IMR-90 (cell line): Measurements from ENCODE around the gene CRY2. TPM values are rescaled to one million over a fixed set of nuclear protein-coding genes. Genes with fewer than 3 reads are reported as not detected.

Experiments
- ATAC-seq: fragments of 200-7000 bp; cut with Tn5 transposase; 2 replicates; pipeline ENCODE4 v1.9.1; 2020; ENCODE audit warnings: low read depth, mild to moderate bottlenecking, moderate library complexity
- BruUV-seq: library from RNA; stranded (reverse); fragments of 400-500 nt; replicated peaks from 2 replicates; lab custom pipeline; 2021; lab: Mats Ljungman, UMichigan
- CTCF ChIA-PET: fragments of 300-600 bp; formaldehyde crosslinking; extraction: SDS; loops from one replicate; lab custom pipeline; 2021; ENCODE audit warnings: antibody characterized with exemption; lab: Yijun Ruan, JAX
- POLR2A ChIA-PET: fragments of 300-600 bp; sonication (Branson Sonifier 250); formaldehyde crosslinking; loops from one replicate; lab custom pipeline; 2022; ENCODE audit warnings: antibody characterized with exemption; ENCODE audit not compliant: unreplicated experiment; lab: Charles Lee
- DNase-seq: peaks from one replicate; pipeline ENCODE4 v3.0.0; 2013
- H2AFZ ChIP-seq: replicated peaks from 2 replicates; pipeline ENCODE3; 2013; ENCODE audit warnings: low read length, mild to moderate bottlenecking; ENCODE audit not compliant: poor library complexity
- H2AK5ac ChIP-seq: 2 replicates; pipeline ENCODE4 v1.6.1; 2013; ENCODE audit warnings: low read depth, low read length, inconsistent platforms
- H2AK9ac ChIP-seq: replicated peaks from 2 replicates; pipeline ENCODE3; 2013; ENCODE audit warnings: mild to moderate bottlenecking, low read depth, low read length, moderate library complexity; ENCODE audit not compliant: poor library complexity
- H2BK120ac ChIP-seq: 2 replicates; pipeline ENCODE4 v1.6.1; 2013; ENCODE audit warnings: low read depth, low read length, inconsistent platforms
- H2BK15ac ChIP-seq: 3 replicates; pipeline ENCODE4 v1.6.1; 2013; ENCODE audit warnings: low read depth, low read length, inconsistent platforms
- H2BK20ac ChIP-seq: 2 replicates; pipeline ENCODE4 v1.6.1; 2013; ENCODE audit warnings: low read depth, mild to moderate bottlenecking, inconsistent platforms, low read length, moderate library complexity
- H2BK5ac ChIP-seq: 2 replicates; pipeline ENCODE4 v1.6.1; 2013; ENCODE audit warnings: mild to moderate bottlenecking, low read depth, low read length, inconsistent platforms; ENCODE audit not compliant: poor library complexity, severe bottlenecking
- H3K14ac ChIP-seq: replicated peaks from 2 replicates; pipeline ENCODE4 v1.6.1; 2013; ENCODE audit warnings: low read depth, low read length, inconsistent platforms
- H3K18ac ChIP-seq: 2 replicates; pipeline ENCODE4 v1.6.1; 2013; ENCODE audit warnings: low read depth, low read length, control low read depth
- H3K23ac ChIP-seq: 2 replicates; pipeline ENCODE4 v1.6.1; 2013; ENCODE audit warnings: low read depth, low read length, inconsistent platforms
- H3K27ac ChIP-seq: 2 replicates; pipeline ENCODE4 v1.5.1; 2013; ENCODE audit warnings: mild to moderate bottlenecking, control low read depth, low read length; ENCODE audit not compliant: insufficient read depth
- H3K27me3 ChIP-seq: 2 replicates; pipeline ENCODE4 v1.6.1; 2013; ENCODE audit warnings: low read length; ENCODE audit not compliant: control insufficient read depth, insufficient read depth
- H3K36me3 ChIP-seq: 2 replicates; pipeline ENCODE4 v1.6.1; 2013; ENCODE audit warnings: low read length, mixed read lengths; ENCODE audit not compliant: control insufficient read depth, insufficient read depth
- H3K4ac ChIP-seq: 2 replicates; pipeline ENCODE4 v1.6.1; 2013; ENCODE audit warnings: low read depth, low read length, inconsistent platforms
- H3K4me1 ChIP-seq: 2 replicates; pipeline ENCODE4 v1.6.1; 2013; ENCODE audit warnings: low read length, mixed read lengths; ENCODE audit not compliant: control insufficient read depth, insufficient read depth
- H3K4me2 ChIP-seq: 2 replicates; pipeline ENCODE4 v1.6.1; 2013; ENCODE audit warnings: low read depth, mild to moderate bottlenecking, control low read depth, low read length, moderate library complexity
- H3K4me3 ChIP-seq: 2 replicates; pipeline ENCODE4 v1.5.1; 2013; ENCODE audit warnings: low read depth, mild to moderate bottlenecking, control low read depth, low read length, moderate library complexity; ENCODE audit not compliant: insufficient read depth
- H3K56ac ChIP-seq: 2 replicates; pipeline ENCODE4 v1.6.1; 2013; ENCODE audit warnings: low read length, inconsistent platforms; ENCODE audit not compliant: insufficient read depth; ENCODE audit errors: extremely low read depth
- H3K79me1 ChIP-seq, 2 experiments: 2 replicates each; pipeline ENCODE4 v1.6.1; 2013; ENCODE audit warnings: low read length in 2 of 2, inconsistent platforms in 1 of 2, low read depth in 1 of 2
- H3K9ac ChIP-seq: 2 replicates; pipeline ENCODE4 v1.6.1; 2013; ENCODE audit warnings: low read depth, low read length, control low read depth
- H3K9me1 ChIP-seq: 2 replicates; pipeline ENCODE4 v1.6.1; 2013; ENCODE audit warnings: low read length, inconsistent platforms; ENCODE audit not compliant: insufficient read depth
- H3K9me3 ChIP-seq: 2 replicates; pipeline ENCODE4 v1.6.1; 2013; ENCODE audit warnings: low read length; ENCODE audit not compliant: control insufficient read depth, insufficient read depth
- H4K20me1 ChIP-seq: 2 replicates; pipeline ENCODE4 v1.6.1; 2013; ENCODE audit warnings: low read length, inconsistent platforms; ENCODE audit not compliant: insufficient read depth
- H4K5ac ChIP-seq: 2 replicates; pipeline ENCODE4 v1.6.1; 2013; ENCODE audit warnings: mild to moderate bottlenecking, low read depth, low read length, control low read depth
- H4K8ac ChIP-seq, 2 experiments: 2 replicates each; pipeline ENCODE4 v1.6.1; 2013; ENCODE audit warnings: low read depth in 2 of 2, low read length in 2 of 2, control low read depth in 1 of 2, inconsistent platforms in 1 of 2
- H4K91ac ChIP-seq: 2 replicates; pipeline ENCODE4 v1.6.1; 2013; ENCODE audit warnings: low read depth, low read length, inconsistent platforms; ENCODE audit not compliant: insufficient read depth
- CHD1 ChIP-seq: IDR thresholded peaks from 2 replicates; pipeline ENCODE4 v1.6.1; 2012; ENCODE audit warnings: low read depth, low read length, improper control_type of control experiment
- FOS ChIP-seq: fragments of 150-350 bp; IDR thresholded peaks from 2 replicates; pipeline ENCODE4 v1.6.1; 2016; ENCODE audit warnings: low read depth, low read length
- MAFK ChIP-seq: IDR thresholded peaks from 2 replicates; pipeline ENCODE4 v1.6.1; 2012; ENCODE audit warnings: low read depth, low read length, improper control_type of control experiment
- NFE2L2 ChIP-seq: fragments of 150-350 bp; IDR thresholded peaks from 2 replicates; pipeline ENCODE4 v1.6.1; 2016; ENCODE audit warnings: low read depth, mild to moderate bottlenecking, low read length
- POLR2A ChIP-seq: IDR thresholded peaks from 2 replicates; pipeline ENCODE4 v1.6.1; 2012; ENCODE audit warnings: mild to moderate bottlenecking, low read depth, low read length
- RAD21 ChIP-seq: IDR thresholded peaks from 2 replicates; pipeline ENCODE4 v1.6.1; 2012; ENCODE audit warnings: low read length, improper control_type of control experiment
- RCOR1 ChIP-seq: IDR thresholded peaks from 2 replicates; pipeline ENCODE4 v1.6.1; 2012; ENCODE audit warnings: mild to moderate bottlenecking, low read length, improper control_type of control experiment; ENCODE audit not compliant: insufficient replicate concordance
- RFX5 ChIP-seq: IDR thresholded peaks from 2 replicates; pipeline ENCODE4 v1.8.0; 2012; ENCODE audit warnings: low read depth, mild to moderate bottlenecking, low read length, moderate library complexity
- SMC3 ChIP-seq: fragments of 150-350 bp; IDR thresholded peaks from 2 replicates; pipeline ENCODE4 v1.6.1; 2016; ENCODE audit warnings: low read depth, mild to moderate bottlenecking, antibody characterized with exemption, low read length, moderate library complexity
- USF2 ChIP-seq: fragments of 150-350 bp; IDR thresholded peaks from 2 replicates; pipeline ENCODE4 v1.6.1; 2017; ENCODE audit warnings: mild to moderate bottlenecking, antibody characterized with exemption, low read length, low read depth
- WGBS, 2 experiments: methylation state at CpG; one replicate each; pipeline versions ENCODE4 v1.1.5 to v1.1.7; 2013; ENCODE audit warnings: missing lambda C conversion rate in 2 of 2; ENCODE audit not compliant: insufficient read length in 1 of 2; ENCODE audit errors: extremely low coverage in 2 of 2; 5-methylcytosine and 5-hydroxymethylcytosine counted together
- dilution Hi-C: fragments of 300-500 bp; cut with HindIII; formaldehyde crosslinking; loops from one replicate; pipeline ENCODE4 v1.14.3; 2018; ENCODE audit warnings: low sequenced_read_pairs; ENCODE audit not compliant: unreplicated experiment
- in situ Hi-C: fragments of 300-500 bp; cut with MboI; formaldehyde crosslinking; loops from 3 replicates; pipeline ENCODE4 v1.14.3; 2019; ENCODE audit warnings: low sequenced_read_pairs, inconsistent platforms, mixed read lengths
- intact Hi-C: fragments of 100-400 bp; cut with micrococcal nuclease; formaldehyde crosslinking; loops from 2 replicates; pipeline ENCODE4 v1.10.0; 2022
- polyA plus RNA-seq, 3 experiments: library from polyadenylated mRNA; depleted of rRNA; stranded (reverse); fragments of >200 nt; gene quantifications; 2 replicates each; pipeline ENCODE4 v1.2.3, GENCODE V29; 2012; ENCODE audit warnings: low replicate concordance in 1 of 3
- total RNA-seq: library from RNA; depleted of rRNA; stranded (reverse); fragments of >200 nt; gene quantifications from 2 replicates; pipeline ENCODE4 v1.2.3, GENCODE V29; 2012
- TF ChIP-seq, protein P1 (sequence below): fragments of 150-350 bp; IDR thresholded peaks from 2 replicates; pipeline ENCODE4 v1.6.1; 2016; ENCODE audit warnings: low read depth, mild to moderate bottlenecking, low read length, moderate library complexity, borderline replicate concordance

CRY2 gene
- total and polyA plus RNA-seq, 2 of the 4 experiments (the other 2 are of a cell fraction) = 12.2 to 13.1 TPM

GRCh38 chr11:45926536-45927331 lies 79.5 kb downstream of the CRY2 start:
- Histone ChIP-seq H3K4me1 (no peaks in the 10 kb centered on the region; the same call in 1 of the 2 replicates), H3K36me3 (peaks cover 6% of the 10 kb centered on the region; the same call in 1 of the 2 replicates), H2AK9ac (no peak overlapping the region), H3K14ac (no peak overlapping the region), H3K4me3 (no peak overlapping the region), H3K18ac (no peak overlapping the region), H3K9me1 (no peaks in the 10 kb centered on the region), H3K27ac (no peak overlapping the region), H4K5ac (no peak overlapping the region), H3K4me2 (no peak overlapping the region), H3K9ac (no peak overlapping the region), H3K79me1 (no peaks in the 10 kb centered on the region), H3K56ac (no peak overlapping the region), H4K91ac (no peak overlapping the region), H3K27me3 (peaks cover 39% of the 10 kb centered on the region), H3K23ac (no peak overlapping the region; the same call in 1 of the 2 replicates), H2BK20ac (no peak overlapping the region), H4K20me1 (peaks cover 7% of the 10 kb centered on the region), H3K9me3 (no peaks in the 10 kb centered on the region), H4K8ac (no peak overlapping the region), H3K4ac (no peak overlapping the region), H2BK15ac (no peak overlapping the region), H2BK120ac (no peak overlapping the region), H2BK5ac (no peak overlapping the region), H2AFZ (no peak overlapping the region), H2AK5ac (no peak overlapping the region)
- TF ChIP-seq SMC3 (no peak), RFX5 (no peak), USF2 (no peak), CHD1 (no peak), FOS (no peak), RCOR1 (no peak), MAFK (no peak), RAD21 (no peak), NFE2L2 (no peak), POLR2A (no peak)
- TF ChIP-seq, protein P1, sequence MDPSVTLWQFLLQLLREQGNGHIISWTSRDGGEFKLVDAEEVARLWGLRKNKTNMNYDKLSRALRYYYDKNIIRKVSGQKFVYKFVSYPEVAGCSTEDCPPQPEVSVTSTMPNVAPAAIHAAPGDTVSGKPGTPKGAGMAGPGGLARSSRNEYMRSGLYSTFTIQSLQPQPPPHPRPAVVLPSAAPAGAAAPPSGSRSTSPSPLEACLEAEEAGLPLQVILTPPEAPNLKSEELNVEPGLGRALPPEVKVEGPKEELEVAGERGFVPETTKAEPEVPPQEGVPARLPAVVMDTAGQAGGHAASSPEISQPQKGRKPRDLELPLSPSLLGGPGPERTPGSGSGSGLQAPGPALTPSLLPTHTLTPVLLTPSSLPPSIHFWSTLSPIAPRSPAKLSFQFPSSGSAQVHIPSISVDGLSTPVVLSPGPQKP = no peak
- BruUV-seq = no TSS peak
- in situ Hi-C loops (no loop called here), dilution Hi-C loops (no loop called here), intact Hi-C loops (no loop called here)
- POLR2A ChIA-PET = interaction anchor here (0.6 kb wide), 1 partner anchor 10 kb away, joined by 3 read pairs; no protein-coding TSS in a partner anchor
- no peak for ATAC-seq
- 100% methylated on average over 4 of the region's 12 CpGs; no CpG with 5 or more reads in 1 of the 2 experiments for WGBS, 2 experiments
- DNase-seq = no peak
- CTCF ChIA-PET = no interaction called here
